ENCODE results near the gene TNS3. TPM values are rescaled to one million over a fixed set of nuclear protein-coding genes. Genes with fewer than 3 reads are reported as not detected.

TNS3 gene
- polyA plus RNA-seq, 3 donors, result 5.2 to 30.3 (median 7.9) TPM

- peak overlapping the region; percentile 58 to 90 for H3K4me3 Mint-ChIP-seq
Measured at GRCh38 chr7:47497367-47498096, 84.4 kb downstream of the TNS3 start.

More at GRCh38 chr7:47497367-47498096, 84.4 kb downstream of the TNS3 start:
- Histone ChIP-seq H3K27me3 (ENCODE audit: control insufficient read depth in 2 of 2, insufficient read depth in 2 of 2, low read length in 2 of 2) (no peaks in the 10 kb centered on the region), H3K36me3 (replicated peaks in 1 of 2; ENCODE audit: control insufficient read depth in 1 of 2, insufficient read depth in 2 of 2, low read length in 2 of 2) (peaks cover 0 to 26% of the 10 kb centered on the region in 2 donors), H3K4me1 (ENCODE audit: control insufficient read depth in 1 of 2, insufficient read depth in 2 of 2, low read length in 2 of 2) (peaks cover 65 to 71% of the 10 kb centered on the region in 2 donors), H3K4me2 (replicated peaks; ENCODE audit: extremely low read depth, low read length, poor library complexity, severe bottlenecking) (peak overlapping the region; percentile 57), H3K9me3 (replicated peaks in 1 of 2; ENCODE audit: control insufficient read depth in 1 of 2, insufficient read depth in 1 of 2, low read length in 2 of 2) (peaks cover 0 to 7% of the 10 kb centered on the region in 2 donors), H3K9ac (ENCODE audit: insufficient read depth, low read length, poor library complexity, severe bottlenecking) (peak overlapping the region; percentile 41), H2AFZ (ENCODE audit: insufficient read depth, low read depth, low read length, poor library complexity, severe bottlenecking) (no peak overlapping the region), H3K79me2 (ENCODE audit: insufficient read depth, low read length) (peaks cover 85% of the 10 kb centered on the region), H3K4me3 (replicated peaks in 1 of 3; ENCODE audit: low read depth in 2 of 3, low read length in 3 of 3) (peak overlapping the region in 1 of 3 experiments; percentile 40), H3K27ac (ENCODE audit: low read depth in 1 of 2, low read length in 2 of 2) (peak overlapping the region; percentile 76 to 89), H4K20me1 (ENCODE audit: insufficient read depth, low read length) (peaks cover 87% of the 10 kb centered on the region)
- no peak for TF ChIP-seq CTCF (IDR thresholded peaks at IDR 0.05)
- Mint-ChIP-seq H3K36me3 (peaks cover 27 to 48% of the 10 kb centered on the region in 2 donors), H3K27ac (peak overlapping the region; percentile 90 to 98 (median 94)), H3K4me1 (peaks cover 82% of the 10 kb centered on the region), H3K27me3 (ENCODE audit: low read depth in 3 of 3) (peaks cover 0 to 5% (median 0%) of the 10 kb centered on the region in 3 donors), H3K9me3 (peaks cover 0 to 3% (median 1%) of the 10 kb centered on the region in 7 donors)
- peak; percentile 75 to 89 (median 81) for DNase-seq
- 6% methylated on average over 9 of the region's 12 CpGs for WGBS (ENCODE audit: insufficient coverage)
- intact Hi-C loops (cut with micrococcal nuclease), result loop anchor here in 1 of 2 donors (5.0 kb wide), 1 partner anchor 75 kb away; no protein-coding TSS in a partner anchor

Measured in CD14-positive monocyte (primary cell).